GM23338 (cell line): ENCODE measurements around the gene MIPEP. TPM values are rescaled to one million over a fixed set of nuclear protein-coding genes. Genes with fewer than 3 reads are reported as not detected.

Experiments used
- ATAC-seq: fragments of 200-7000 bp; cut with Tn5 transposase; 3 replicates; pipeline ENCODE4 v1.9.1; 2020
- DNase-seq: peaks from one replicate; pipeline ENCODE4 v3.0.0-alpha.2; 2015; ENCODE audit warnings: low spot score
- H2AFZ ChIP-seq: fragments of 200-600 bp; sonication (generic); 2 replicates; pipeline ENCODE4 v1.8.0; 2016; ENCODE audit warnings: antibody characterized with exemption, mild to moderate bottlenecking, moderate library complexity
- H3F3A ChIP-seq: fragments of 200-600 bp; sonication (generic); replicated peaks from 2 replicates; pipeline ENCODE4 v1.8.0; 2017; ENCODE audit warnings: antibody characterized with exemption, mixed run types, low read depth
- H3K27ac ChIP-seq: fragments of 200-600 bp; sonication (generic); 2 replicates; pipeline ENCODE4 v1.6.1; 2016; ENCODE audit warnings: low read depth
- H3K27me3 ChIP-seq: fragments of 200-600 bp; sonication (generic); 2 replicates; pipeline ENCODE4 v1.8.0; 2016; ENCODE audit warnings: mild to moderate bottlenecking, mixed run types, moderate library complexity; ENCODE audit not compliant: insufficient read depth
- H3K36me3 ChIP-seq: fragments of 200-600 bp; sonication (generic); 2 replicates; pipeline ENCODE4 v1.8.0; 2016; ENCODE audit warnings: mild to moderate bottlenecking; ENCODE audit not compliant: insufficient read depth
- H3K4me1 ChIP-seq: fragments of 200-600 bp; sonication (generic); 2 replicates; pipeline ENCODE4 v1.8.0; 2016; ENCODE audit warnings: mild to moderate bottlenecking, moderate library complexity; ENCODE audit not compliant: insufficient read depth
- H3K4me2 ChIP-seq: fragments of 200-600 bp; sonication (generic); 2 replicates; pipeline ENCODE4 v1.7.1; 2017; ENCODE audit warnings: mixed run types
- H3K4me3 ChIP-seq: fragments of 200-600 bp; sonication (generic); 2 replicates; pipeline ENCODE4 v1.6.1; 2016; ENCODE audit warnings: mixed run types
- H3K79me2 ChIP-seq: fragments of 200-600 bp; sonication (generic); replicated peaks from 2 replicates; pipeline ENCODE4 v1.8.0; 2017; ENCODE audit warnings: mild to moderate bottlenecking; ENCODE audit not compliant: insufficient read depth
- H3K9me2 ChIP-seq: fragments of 200-600 bp; sonication (generic); 2 replicates; pipeline ENCODE4 v1.8.0; 2017; ENCODE audit not compliant: insufficient read depth
- H4K20me1 ChIP-seq: fragments of 200-600 bp; sonication (generic); replicated peaks from 2 replicates; pipeline ENCODE4 v1.8.0; 2017; ENCODE audit warnings: mild to moderate bottlenecking; ENCODE audit not compliant: insufficient read depth
- H3K27ac Mint-ChIP-seq: 2 replicates; pipeline ENCODE4 v1.8.0; 2020; ENCODE audit warnings: inconsistent platforms, mild to moderate bottlenecking, moderate library complexity, mixed read lengths
- H3K27me3 Mint-ChIP-seq: 3 replicates; pipeline ENCODE4 v1.8.0; 2022; ENCODE audit warnings: low read depth, mild to moderate bottlenecking, moderate library complexity, mixed read lengths, inconsistent platforms; ENCODE audit not compliant: insufficient read depth, poor library complexity
- H3K36me3 Mint-ChIP-seq: 3 replicates; pipeline ENCODE4 v1.8.0; 2021; ENCODE audit warnings: low read depth, mild to moderate bottlenecking, inconsistent platforms, moderate library complexity, mixed read lengths
- H3K4me1 Mint-ChIP-seq: 3 replicates; pipeline ENCODE4 v1.8.0; 2020; ENCODE audit warnings: mild to moderate bottlenecking, inconsistent platforms, mixed read lengths
- H3K4me3 Mint-ChIP-seq: 3 replicates; pipeline ENCODE4 v1.8.0; 2021; ENCODE audit warnings: moderate library complexity, mild to moderate bottlenecking, inconsistent platforms, mixed read lengths
- H3K9me3 Mint-ChIP-seq: 3 replicates; pipeline ENCODE4 v1.8.0; 2020; ENCODE audit warnings: moderate library complexity, mild to moderate bottlenecking, inconsistent platforms, mixed read lengths
- CREB1 ChIP-seq: fragments of 250-450 bp; sonication (Bioruptor Pico); IDR thresholded peaks from 2 replicates; pipeline ENCODE4 v1.5.0; 2020; ENCODE audit warnings: low read depth, mild to moderate bottlenecking, moderate library complexity
- EZH2 ChIP-seq: fragments of 200-600 bp; sonication (generic); IDR thresholded peaks from one replicate; pipeline ENCODE4 v1.8.0; 2017; ENCODE audit warnings: antibody characterized with exemption, mild to moderate bottlenecking, low read depth; ENCODE audit not compliant: unreplicated experiment
- NANOG ChIP-seq: IDR thresholded peaks from 2 replicates; pipeline ENCODE4 v1.6.1; 2016; ENCODE audit warnings: antibody characterized with exemption, borderline replicate concordance
- STAT1 ChIP-seq: IDR thresholded peaks from one replicate; pipeline ENCODE4 v1.6.1; 2016; ENCODE audit warnings: antibody characterized with exemption; ENCODE audit not compliant: unreplicated experiment
- ZNF114 ChIP-seq: fragments of 250-450 bp; sonication (Bioruptor Pico); IDR thresholded peaks from 2 replicates; pipeline ENCODE4 v1.5.0; 2020; ENCODE audit warnings: mild to moderate bottlenecking, moderate library complexity
- polyA plus RNA-seq: library from polyadenylated mRNA; unstranded; fragments of >200 nt; fragmentation: Nextera tagmentation; extraction: Ambion mirVana; gene quantifications from 2 replicates; pipeline ENCODE4 v1.2.1, GENCODE V29; 2016
- small RNA-seq: library from RNA; depleted of rRNA; stranded (forward); fragments of <200 nt; gene quantifications from one replicate; pipeline ENCODE3, GENCODE V24; 2014; ENCODE audit warnings: low replicate concordance
- total RNA-seq: library from RNA; depleted of rRNA; stranded (reverse); fragments of >200 nt; shearing (Covaris generic); gene quantifications from 2 replicates; pipeline ENCODE4 v1.2.3, GENCODE V29; 2014; rRNA removed
- TF ChIP-seq, protein P1 (sequence below): IDR thresholded peaks from 2 replicates; pipeline ENCODE4 v1.6.1; 2016; ENCODE audit warnings: antibody characterized with exemption
- TF ChIP-seq, protein P2 (sequence below): fragments of 250-450 bp; sonication (Bioruptor Pico); IDR thresholded peaks from 2 replicates; pipeline ENCODE4 v1.5.0; 2020; ENCODE audit warnings: mild to moderate bottlenecking, moderate library complexity

MIPEP gene
- total and polyA plus RNA-seq, 2 experiments from 2014 or later = 20.8 to 22.5 TPM

DNA sequence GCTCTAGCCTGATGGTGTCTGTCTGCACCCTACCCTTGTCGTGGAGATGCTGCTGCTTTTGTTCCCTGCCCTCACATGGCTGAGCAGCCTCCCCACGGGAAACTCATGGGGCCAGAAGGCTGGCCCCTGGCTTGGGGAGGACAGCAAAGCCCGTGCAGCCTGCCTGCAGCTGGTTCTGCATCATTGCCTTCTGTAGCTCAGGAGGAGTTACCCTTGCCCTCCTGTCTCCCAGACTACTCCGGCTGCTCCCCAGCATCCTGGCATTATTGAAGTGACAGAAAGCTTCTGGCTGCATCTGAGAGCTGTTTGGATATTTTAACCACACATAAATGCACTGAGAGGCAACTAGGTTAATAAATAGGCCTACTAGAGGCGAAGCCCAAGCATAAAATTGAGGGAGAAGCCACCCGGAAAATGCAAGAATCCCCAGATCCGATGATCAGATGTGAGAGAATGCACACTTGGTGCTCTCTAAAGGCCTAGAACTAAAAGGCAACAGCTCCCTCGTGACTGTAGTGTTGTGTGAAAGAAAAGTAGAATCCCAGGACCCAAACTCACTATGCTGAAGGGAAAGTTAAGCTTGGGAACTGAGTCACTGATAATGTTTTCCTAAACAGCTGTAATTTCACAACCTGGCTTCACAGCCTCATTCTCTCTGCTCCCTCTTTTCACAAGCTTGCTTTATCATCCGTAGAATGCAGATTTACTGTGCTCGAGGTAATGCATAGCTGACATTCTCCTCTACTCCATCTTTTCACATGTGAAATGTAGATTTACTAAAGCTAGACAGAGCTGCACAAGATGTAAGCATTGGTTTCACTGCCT lies 208.1 kb downstream of the MIPEP start:
- H3K9me3 Mint-ChIP-seq = peaks cover 65% of the 10 kb centered on the region
- Histone ChIP-seq H4K20me1 (no peaks in the 10 kb centered on the region), H3F3A (no peaks in the 10 kb centered on the region), H3K36me3 (peaks cover 5% of the 10 kb centered on the region; the same call in 1 of the 2 replicates), H3K27ac (no peak overlapping the region), H3K79me2 (no peaks in the 10 kb centered on the region), H3K27me3 (no peaks in the 10 kb centered on the region), H2AFZ (peak overlapping the region; percentile 74), H3K4me2 (no peak overlapping the region), H3K4me1 (no peaks in the 10 kb centered on the region), H3K9me2 (peaks cover 3% of the 10 kb centered on the region; the same call in 1 of the 2 replicates), H3K4me3 (no peak overlapping the region)
- peaks cover 31% of the 10 kb centered on the region for H3K36me3 Mint-ChIP-seq
- ATAC-seq (no peak), DNase-seq (no peak)
- H3K27ac Mint-ChIP-seq = no peak overlapping the region
- no peaks in the 10 kb centered on the region for H3K27me3 Mint-ChIP-seq
- peaks cover 4% of the 10 kb centered on the region; the same call in 1 of the 3 replicates for H3K4me1 Mint-ChIP-seq
- H3K4me3 Mint-ChIP-seq = no peak overlapping the region
- TF ChIP-seq, protein P1, sequence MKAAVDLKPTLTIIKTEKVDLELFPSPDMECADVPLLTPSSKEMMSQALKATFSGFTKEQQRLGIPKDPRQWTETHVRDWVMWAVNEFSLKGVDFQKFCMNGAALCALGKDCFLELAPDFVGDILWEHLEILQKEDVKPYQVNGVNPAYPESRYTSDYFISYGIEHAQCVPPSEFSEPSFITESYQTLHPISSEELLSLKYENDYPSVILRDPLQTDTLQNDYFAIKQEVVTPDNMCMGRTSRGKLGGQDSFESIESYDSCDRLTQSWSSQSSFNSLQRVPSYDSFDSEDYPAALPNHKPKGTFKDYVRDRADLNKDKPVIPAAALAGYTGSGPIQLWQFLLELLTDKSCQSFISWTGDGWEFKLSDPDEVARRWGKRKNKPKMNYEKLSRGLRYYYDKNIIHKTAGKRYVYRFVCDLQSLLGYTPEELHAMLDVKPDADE = no peak
- no peak for TF ChIP-seq EZH2
- TF ChIP-seq, protein P2, sequence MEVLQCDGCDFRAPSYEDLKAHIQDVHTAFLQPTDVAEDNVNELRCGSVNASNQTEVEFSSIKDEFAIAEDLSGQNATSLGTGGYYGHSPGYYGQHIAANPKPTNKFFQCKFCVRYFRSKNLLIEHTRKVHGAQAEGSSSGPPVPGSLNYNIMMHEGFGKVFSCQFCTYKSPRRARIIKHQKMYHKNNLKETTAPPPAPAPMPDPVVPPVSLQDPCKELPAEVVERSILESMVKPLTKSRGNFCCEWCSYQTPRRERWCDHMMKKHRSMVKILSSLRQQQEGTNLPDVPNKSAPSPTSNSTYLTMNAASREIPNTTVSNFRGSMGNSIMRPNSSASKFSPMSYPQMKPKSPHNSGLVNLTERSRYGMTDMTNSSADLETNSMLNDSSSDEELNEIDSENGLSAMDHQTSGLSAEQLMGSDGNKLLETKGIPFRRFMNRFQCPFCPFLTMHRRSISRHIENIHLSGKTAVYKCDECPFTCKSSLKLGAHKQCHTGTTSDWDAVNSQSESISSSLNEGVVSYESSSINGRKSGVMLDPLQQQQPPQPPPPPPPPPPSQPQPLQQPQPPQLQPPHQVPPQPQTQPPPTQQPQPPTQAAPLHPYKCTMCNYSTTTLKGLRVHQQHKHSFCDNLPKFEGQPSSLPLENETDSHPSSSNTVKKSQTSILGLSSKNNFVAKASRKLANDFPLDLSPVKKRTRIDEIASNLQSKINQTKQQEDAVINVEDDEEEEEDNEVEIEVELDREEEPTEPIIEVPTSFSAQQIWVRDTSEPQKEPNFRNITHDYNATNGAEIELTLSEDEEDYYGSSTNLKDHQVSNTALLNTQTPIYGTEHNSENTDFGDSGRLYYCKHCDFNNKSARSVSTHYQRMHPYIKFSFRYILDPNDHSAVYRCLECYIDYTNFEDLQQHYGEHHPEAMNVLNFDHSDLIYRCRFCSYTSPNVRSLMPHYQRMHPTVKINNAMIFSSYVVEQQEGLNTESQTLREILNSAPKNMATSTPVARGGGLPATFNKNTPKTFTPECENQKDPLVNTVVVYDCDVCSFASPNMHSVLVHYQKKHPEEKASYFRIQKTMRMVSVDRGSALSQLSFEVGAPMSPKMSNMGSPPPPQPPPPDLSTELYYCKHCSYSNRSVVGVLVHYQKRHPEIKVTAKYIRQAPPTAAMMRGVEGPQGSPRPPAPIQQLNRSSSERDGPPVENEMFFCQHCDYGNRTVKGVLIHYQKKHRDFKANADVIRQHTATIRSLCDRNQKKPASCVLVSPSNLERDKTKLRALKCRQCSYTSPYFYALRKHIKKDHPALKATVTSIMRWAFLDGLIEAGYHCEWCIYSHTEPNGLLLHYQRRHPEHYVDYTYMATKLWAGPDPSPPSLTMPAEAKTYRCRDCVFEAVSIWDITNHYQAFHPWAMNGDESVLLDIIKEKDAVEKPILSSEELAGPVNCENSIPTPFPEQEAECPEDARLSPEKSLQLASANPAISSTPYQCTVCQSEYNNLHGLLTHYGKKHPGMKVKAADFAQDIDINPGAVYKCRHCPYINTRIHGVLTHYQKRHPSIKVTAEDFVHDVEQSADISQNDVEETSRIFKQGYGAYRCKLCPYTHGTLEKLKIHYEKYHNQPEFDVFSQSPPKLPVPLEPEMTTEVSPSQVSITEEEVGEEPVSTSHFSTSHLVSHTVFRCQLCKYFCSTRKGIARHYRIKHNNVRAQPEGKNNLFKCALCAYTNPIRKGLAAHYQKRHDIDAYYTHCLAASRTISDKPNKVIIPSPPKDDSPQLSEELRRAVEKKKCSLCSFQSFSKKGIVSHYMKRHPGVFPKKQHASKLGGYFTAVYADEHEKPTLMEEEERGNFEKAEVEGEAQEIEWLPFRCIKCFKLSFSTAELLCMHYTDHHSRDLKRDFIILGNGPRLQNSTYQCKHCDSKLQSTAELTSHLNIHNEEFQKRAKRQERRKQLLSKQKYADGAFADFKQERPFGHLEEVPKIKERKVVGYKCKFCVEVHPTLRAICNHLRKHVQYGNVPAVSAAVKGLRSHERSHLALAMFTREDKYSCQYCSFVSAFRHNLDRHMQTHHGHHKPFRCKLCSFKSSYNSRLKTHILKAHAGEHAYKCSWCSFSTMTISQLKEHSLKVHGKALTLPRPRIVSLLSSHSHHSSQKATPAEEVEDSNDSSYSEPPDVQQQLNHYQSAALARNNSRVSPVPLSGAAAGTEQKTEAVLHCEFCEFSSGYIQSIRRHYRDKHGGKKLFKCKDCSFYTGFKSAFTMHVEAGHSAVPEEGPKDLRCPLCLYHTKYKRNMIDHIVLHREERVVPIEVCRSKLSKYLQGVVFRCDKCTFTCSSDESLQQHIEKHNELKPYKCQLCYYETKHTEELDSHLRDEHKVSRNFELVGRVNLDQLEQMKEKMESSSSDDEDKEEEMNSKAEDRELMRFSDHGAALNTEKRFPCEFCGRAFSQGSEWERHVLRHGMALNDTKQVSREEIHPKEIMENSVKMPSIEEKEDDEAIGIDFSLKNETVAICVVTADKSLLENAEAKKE (CRISPR knock-in tag) = no peak
- no peak for TF ChIP-seq NANOG
- TF ChIP-seq ZNF114 (CRISPR knock-in tag) = no peak
- no peak for TF ChIP-seq CREB1 (CRISPR knock-in tag)
- no peak for TF ChIP-seq STAT1

Small RNA genes lying within 50 kb of the gene (small RNA-seq; reads per million reads assigned to genes)
- not detected for gene MTCO3P2

Other genes starting within 250 kb of the MIPEP start
- gene C1QTNF9B, start 8.1 kb upstream of the MIPEP start, total RNA-seq = 0.28 and 1.7 TPM in 2 replicates
- 0.19 and 0.27 TPM in 2 replicates for gene C1QTNF9B, start 8.1 kb upstream of the MIPEP start, polyA plus RNA-seq